Hepatocyte (in vitro differentiated cells): ENCODE data around the gene ASNSD1.

Experiments used
- CTCF ChIP-seq: fragments of 200-600 bp; sonication (generic); IDR thresholded peaks from 2 replicates; pipeline ENCODE4 v1.5.1; 2016; ENCODE audit warnings: antibody characterized with exemption, mild to moderate bottlenecking; ENCODE audit not compliant: poor library complexity
- EZH2 ChIP-seq: fragments of 200-600 bp; sonication (generic); IDR thresholded peaks from 2 replicates; pipeline ENCODE4 v1.6.1; 2016; ENCODE audit warnings: antibody characterized with exemption, mild to moderate bottlenecking, borderline replicate concordance
- EZH2phosphoT487 ChIP-seq: fragments of 200-600 bp; sonication (generic); IDR thresholded peaks from one replicate; pipeline ENCODE4 v1.6.1; 2018; ENCODE audit warnings: antibody characterized with exemption, mild to moderate bottlenecking, low read depth, moderate library complexity; ENCODE audit not compliant: unreplicated experiment, severe bottlenecking

GRCh38 chr2:189662669-189663226 is 1.5 kb downstream of the ASNSD1 start:
- TF ChIP-seq CTCF = no peak
- TF ChIP-seq EZH2 = no peak
- no peak for TF ChIP-seq EZH2phosphoT487
